ENCODE data around the gene RND2. TPM values are rescaled to one million over a fixed set of nuclear protein-coding genes. Genes with fewer than 3 reads are reported as not detected.

Gene RND2
- total and polyA plus RNA-seq, 2 of the 13 experiments (the other 11 are each of a cell fraction or from before 2014, with no cell fraction given): 0.05 to 0.11 TPM

DNA sequence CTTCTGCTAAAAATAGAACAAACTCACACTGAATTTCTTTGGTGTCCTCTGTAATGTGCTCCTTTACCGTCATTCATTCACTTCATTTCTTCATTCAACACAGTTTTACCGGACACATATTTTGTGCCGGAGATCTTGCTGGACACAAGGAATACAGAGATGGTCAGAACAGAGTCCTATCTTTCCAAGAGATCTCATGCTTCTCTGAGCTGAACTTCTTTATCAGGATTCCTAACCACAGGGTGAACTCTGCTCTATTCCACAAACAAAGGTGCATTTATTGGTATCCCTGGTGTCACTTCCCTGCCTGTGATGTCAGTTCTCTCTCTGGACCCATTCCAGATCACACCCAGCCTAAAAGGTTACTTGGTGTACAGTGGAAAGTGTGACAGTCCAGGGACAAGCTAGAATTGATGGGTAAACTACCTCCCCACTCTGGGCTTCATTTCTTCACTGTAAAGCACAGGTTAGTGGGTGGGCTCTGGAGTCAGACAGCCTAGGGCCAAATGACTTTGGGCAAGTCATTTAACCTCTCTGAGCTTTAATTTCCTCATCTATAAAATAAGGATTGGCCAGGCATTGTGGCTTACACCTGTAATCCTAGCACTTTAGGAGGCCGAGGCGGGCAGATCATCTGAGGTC is 14.2 kb upstream of the RND2 start (continued):
- TF ChIP-seq, protein P1, sequence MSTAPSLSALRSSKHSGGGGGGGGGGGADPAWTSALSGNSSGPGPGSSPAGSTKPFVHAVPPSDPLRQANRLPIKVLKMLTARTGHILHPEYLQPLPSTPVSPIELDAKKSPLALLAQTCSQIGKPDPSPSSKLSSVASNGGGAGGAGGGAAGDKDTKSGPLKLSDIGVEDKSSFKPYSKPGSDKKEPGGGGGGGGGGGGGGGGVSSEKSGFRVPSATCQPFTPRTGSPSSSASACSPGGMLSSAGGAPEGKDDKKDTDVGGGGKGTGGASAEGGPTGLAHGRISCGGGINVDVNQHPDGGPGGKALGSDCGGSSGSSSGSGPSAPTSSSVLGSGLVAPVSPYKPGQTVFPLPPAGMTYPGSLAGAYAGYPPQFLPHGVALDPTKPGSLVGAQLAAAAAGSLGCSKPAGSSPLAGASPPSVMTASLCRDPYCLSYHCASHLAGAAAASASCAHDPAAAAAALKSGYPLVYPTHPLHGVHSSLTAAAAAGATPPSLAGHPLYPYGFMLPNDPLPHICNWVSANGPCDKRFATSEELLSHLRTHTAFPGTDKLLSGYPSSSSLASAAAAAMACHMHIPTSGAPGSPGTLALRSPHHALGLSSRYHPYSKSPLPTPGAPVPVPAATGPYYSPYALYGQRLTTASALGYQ (CRISPR knock-in tag; IDR thresholded peaks at IDR 0.05): no peak
- TF ChIP-seq, protein P2, sequence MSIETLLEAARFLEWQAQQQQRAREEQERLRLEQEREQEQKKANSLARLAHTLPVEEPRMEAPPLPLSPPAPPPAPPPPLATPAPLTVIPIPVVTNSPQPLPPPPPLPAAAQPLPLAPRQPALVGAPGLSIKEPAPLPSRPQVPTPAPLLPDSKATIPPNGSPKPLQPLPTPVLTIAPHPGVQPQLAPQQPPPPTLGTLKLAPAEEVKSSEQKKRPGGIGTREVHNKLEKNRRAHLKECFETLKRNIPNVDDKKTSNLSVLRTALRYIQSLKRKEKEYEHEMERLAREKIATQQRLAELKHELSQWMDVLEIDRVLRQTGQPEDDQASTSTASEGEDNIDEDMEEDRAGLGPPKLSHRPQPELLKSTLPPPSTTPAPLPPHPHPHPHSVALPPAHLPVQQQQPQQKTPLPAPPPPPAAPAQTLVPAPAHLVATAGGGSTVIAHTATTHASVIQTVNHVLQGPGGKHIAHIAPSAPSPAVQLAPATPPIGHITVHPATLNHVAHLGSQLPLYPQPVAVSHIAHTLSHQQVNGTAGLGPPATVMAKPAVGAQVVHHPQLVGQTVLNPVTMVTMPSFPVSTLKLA (IDR thresholded peaks at IDR 0.05): 0 out of 2 replicates have a peak, but pooled peaks have one; percentile 8
- TF ChIP-seq ZNF788 (CRISPR knock-in tag; IDR thresholded peaks at IDR 0.05; ENCODE audit: borderline replicate concordance) (peak; percentile 52; the same call in 1 of the 2 replicates), SIX4 (CRISPR knock-in tag; IDR thresholded peaks at IDR 0.05) (peak; percentile 69; the same call in 1 of the 2 replicates), ZNF30 (CRISPR knock-in tag; IDR thresholded peaks at IDR 0.05) (no peak), ZNF724P (CRISPR knock-in tag; IDR thresholded peaks at IDR 0.05; ENCODE audit: borderline replicate concordance) (0 out of 2 replicates have a peak, but pooled peaks have one; percentile 29), BCL6 (CRISPR knock-in tag; IDR thresholded peaks at IDR 0.05) (peak; percentile 79), HDAC2 (CRISPR knock-in tag; IDR thresholded peaks at IDR 0.05) (peak; percentile 93), TEAD2 (CRISPR knock-in tag; IDR thresholded peaks at IDR 0.05) (no peak), GATAD2A (CRISPR knock-in tag; IDR thresholded peaks at IDR 0.05) (peak; percentile 93)
- TF ChIP-seq, protein P3, sequence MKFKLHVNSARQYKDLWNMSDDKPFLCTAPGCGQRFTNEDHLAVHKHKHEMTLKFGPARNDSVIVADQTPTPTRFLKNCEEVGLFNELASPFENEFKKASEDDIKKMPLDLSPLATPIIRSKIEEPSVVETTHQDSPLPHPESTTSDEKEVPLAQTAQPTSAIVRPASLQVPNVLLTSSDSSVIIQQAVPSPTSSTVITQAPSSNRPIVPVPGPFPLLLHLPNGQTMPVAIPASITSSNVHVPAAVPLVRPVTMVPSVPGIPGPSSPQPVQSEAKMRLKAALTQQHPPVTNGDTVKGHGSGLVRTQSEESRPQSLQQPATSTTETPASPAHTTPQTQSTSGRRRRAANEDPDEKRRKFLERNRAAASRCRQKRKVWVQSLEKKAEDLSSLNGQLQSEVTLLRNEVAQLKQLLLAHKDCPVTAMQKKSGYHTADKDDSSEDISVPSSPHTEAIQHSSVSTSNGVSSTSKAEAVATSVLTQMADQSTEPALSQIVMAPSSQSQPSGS (CRISPR knock-in tag; IDR thresholded peaks at IDR 0.05): peak; percentile 90
- TF ChIP-seq, protein P4, sequence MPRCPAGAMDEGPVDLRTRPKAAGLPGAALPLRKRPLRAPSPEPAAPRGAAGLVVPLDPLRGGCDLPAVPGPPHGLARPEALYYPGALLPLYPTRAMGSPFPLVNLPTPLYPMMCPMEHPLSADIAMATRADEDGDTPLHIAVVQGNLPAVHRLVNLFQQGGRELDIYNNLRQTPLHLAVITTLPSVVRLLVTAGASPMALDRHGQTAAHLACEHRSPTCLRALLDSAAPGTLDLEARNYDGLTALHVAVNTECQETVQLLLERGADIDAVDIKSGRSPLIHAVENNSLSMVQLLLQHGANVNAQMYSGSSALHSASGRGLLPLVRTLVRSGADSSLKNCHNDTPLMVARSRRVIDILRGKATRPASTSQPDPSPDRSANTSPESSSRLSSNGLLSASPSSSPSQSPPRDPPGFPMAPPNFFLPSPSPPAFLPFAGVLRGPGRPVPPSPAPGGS (CRISPR knock-in tag; IDR thresholded peaks at IDR 0.05): 0 out of 2 replicates have a peak, but pooled peaks have one; percentile 66
- TF ChIP-seq, protein P5, sequence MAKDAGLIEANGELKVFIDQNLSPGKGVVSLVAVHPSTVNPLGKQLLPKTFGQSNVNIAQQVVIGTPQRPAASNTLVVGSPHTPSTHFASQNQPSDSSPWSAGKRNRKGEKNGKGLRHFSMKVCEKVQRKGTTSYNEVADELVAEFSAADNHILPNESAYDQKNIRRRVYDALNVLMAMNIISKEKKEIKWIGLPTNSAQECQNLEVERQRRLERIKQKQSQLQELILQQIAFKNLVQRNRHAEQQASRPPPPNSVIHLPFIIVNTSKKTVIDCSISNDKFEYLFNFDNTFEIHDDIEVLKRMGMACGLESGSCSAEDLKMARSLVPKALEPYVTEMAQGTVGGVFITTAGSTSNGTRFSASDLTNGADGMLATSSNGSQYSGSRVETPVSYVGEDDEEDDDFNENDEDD (CRISPR knock-in tag; IDR thresholded peaks at IDR 0.05; ENCODE audit: borderline replicate concordance): no peak
- TF ChIP-seq, protein P6, sequence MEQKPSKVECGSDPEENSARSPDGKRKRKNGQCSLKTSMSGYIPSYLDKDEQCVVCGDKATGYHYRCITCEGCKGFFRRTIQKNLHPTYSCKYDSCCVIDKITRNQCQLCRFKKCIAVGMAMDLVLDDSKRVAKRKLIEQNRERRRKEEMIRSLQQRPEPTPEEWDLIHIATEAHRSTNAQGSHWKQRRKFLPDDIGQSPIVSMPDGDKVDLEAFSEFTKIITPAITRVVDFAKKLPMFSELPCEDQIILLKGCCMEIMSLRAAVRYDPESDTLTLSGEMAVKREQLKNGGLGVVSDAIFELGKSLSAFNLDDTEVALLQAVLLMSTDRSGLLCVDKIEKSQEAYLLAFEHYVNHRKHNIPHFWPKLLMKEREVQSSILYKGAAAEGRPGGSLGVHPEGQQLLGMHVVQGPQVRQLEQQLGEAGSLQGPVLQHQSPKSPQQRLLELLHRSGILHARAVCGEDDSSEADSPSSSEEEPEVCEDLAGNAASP (CRISPR knock-in tag; IDR thresholded peaks at IDR 0.05; ENCODE audit: borderline replicate concordance): peak; percentile 79; the same call in 1 of the 2 replicates

Measured in HepG2 (cell line).